ENCODE results near the gene FCHO2. TPM values are rescaled to one million over a fixed set of nuclear protein-coding genes. Genes with fewer than 3 reads are reported as not detected.

The FCHO2 gene
- total and polyA plus RNA-seq, 10 of the 15 experiments (the other 5 are each of a cell fraction or from before 2014, with no cell fraction given): 0.05 to 1.4 (median 0.18) TPM

GRCh38 chr5:73039082-73039481 is 83.2 kb downstream of the FCHO2 start:
- SMC1A ChIA-PET (ENCODE audit: uncharacterized antibody, unreplicated experiment): no interaction called here
- Histone ChIP-seq H3K9me3 (replicated peaks; ENCODE audit: control insufficient read depth, insufficient read depth, low read length) (no peaks in the 10 kb centered on the region), H3K27ac (ENCODE audit: control insufficient read depth, insufficient read depth) (no peak overlapping the region), H3K79me2 (ENCODE audit: control insufficient read depth, insufficient read depth, low read length) (no peaks in the 10 kb centered on the region), H3K4me1 (ENCODE audit: control insufficient read depth, insufficient read depth, low read length) (no peaks in the 10 kb centered on the region), H3K36me3 (ENCODE audit: control insufficient read depth in 2 of 2, insufficient read depth in 2 of 2, low read length in 1 of 2) (no peaks in the 10 kb centered on the region), H4K20me1 (ENCODE audit: control insufficient read depth, insufficient read depth) (no peaks in the 10 kb centered on the region), H3K27me3 (replicated peaks in 1 of 2; ENCODE audit: control insufficient read depth in 2 of 2, insufficient read depth in 2 of 2, low read length in 1 of 2) (no peaks in the 10 kb centered on the region), H3K9ac (ENCODE audit: control insufficient read depth, insufficient read depth, low read length) (no peak overlapping the region), H3K4me3 (no peak overlapping the region), H2AFZ (ENCODE audit: control insufficient read depth, low read depth, low read length) (no peak overlapping the region), H3K4me2 (ENCODE audit: control insufficient read depth, insufficient read depth) (no peak overlapping the region)
- no peak for DNase-seq (ENCODE audit: low read depth, low spot score)
- ATAC-seq: no peak
- intact Hi-C loops (cut with micrococcal nuclease; ENCODE audit: unreplicated experiment): no loop called here
- in situ Hi-C loops (cut with MboI): no loop called here
- POLR2A ChIA-PET: no interaction called here
- TF ChIP-seq TCF7 (IDR thresholded peaks at IDR 0.05; ENCODE audit: borderline replicate concordance) (no peak), ZSCAN29 (IDR thresholded peaks at IDR 0.05) (no peak), JUND (IDR thresholded peaks at IDR 0.05; ENCODE audit: low read depth, low read length) (no peak), NFYA (IDR thresholded peaks at IDR 0.05; ENCODE audit: borderline replicate concordance, low read depth, low read length) (no peak), RAD51 (IDR thresholded peaks at IDR 0.05) (no peak), BACH1 (IDR thresholded peaks at IDR 0.05; ENCODE audit: borderline replicate concordance) (no peak), E2F4 (IDR thresholded peaks at IDR 0.05; ENCODE audit: low read depth, low read length) (no peak), ZNF207 (IDR thresholded peaks at IDR 0.05; ENCODE audit: borderline replicate concordance) (no peak), LARP7 (IDR thresholded peaks at IDR 0.05) (no peak), STAT1 (conservative IDR thresholded peaks at IDR 0.05) (no peak), CREB1 (IDR thresholded peaks at IDR 0.05; ENCODE audit: low read depth) (no peak), SREBF1 (IDR thresholded peaks at IDR 0.05; ENCODE audit: low read length) (no peak)
- TF ChIP-seq, protein P1, sequence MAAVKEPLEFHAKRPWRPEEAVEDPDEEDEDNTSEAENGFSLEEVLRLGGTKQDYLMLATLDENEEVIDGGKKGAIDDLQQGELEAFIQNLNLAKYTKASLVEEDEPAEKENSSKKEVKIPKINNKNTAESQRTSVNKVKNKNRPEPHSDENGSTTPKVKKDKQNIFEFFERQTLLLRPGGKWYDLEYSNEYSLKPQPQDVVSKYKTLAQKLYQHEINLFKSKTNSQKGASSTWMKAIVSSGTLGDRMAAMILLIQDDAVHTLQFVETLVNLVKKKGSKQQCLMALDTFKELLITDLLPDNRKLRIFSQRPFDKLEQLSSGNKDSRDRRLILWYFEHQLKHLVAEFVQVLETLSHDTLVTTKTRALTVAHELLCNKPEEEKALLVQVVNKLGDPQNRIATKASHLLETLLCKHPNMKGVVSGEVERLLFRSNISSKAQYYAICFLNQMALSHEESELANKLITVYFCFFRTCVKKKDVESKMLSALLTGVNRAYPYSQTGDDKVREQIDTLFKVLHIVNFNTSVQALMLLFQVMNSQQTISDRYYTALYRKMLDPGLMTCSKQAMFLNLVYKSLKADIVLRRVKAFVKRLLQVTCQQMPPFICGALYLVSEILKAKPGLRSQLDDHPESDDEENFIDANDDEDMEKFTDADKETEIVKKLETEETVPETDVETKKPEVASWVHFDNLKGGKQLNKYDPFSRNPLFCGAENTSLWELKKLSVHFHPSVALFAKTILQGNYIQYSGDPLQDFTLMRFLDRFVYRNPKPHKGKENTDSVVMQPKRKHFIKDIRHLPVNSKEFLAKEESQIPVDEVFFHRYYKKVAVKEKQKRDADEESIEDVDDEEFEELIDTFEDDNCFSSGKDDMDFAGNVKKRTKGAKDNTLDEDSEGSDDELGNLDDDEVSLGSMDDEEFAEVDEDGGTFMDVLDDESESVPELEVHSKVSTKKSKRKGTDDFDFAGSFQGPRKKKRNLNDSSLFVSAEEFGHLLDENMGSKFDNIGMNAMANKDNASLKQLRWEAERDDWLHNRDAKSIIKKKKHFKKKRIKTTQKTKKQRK (IDR thresholded peaks at IDR 0.05; ENCODE audit: low read depth, low read length): no peak
- TF ChIP-seq, protein P2, sequence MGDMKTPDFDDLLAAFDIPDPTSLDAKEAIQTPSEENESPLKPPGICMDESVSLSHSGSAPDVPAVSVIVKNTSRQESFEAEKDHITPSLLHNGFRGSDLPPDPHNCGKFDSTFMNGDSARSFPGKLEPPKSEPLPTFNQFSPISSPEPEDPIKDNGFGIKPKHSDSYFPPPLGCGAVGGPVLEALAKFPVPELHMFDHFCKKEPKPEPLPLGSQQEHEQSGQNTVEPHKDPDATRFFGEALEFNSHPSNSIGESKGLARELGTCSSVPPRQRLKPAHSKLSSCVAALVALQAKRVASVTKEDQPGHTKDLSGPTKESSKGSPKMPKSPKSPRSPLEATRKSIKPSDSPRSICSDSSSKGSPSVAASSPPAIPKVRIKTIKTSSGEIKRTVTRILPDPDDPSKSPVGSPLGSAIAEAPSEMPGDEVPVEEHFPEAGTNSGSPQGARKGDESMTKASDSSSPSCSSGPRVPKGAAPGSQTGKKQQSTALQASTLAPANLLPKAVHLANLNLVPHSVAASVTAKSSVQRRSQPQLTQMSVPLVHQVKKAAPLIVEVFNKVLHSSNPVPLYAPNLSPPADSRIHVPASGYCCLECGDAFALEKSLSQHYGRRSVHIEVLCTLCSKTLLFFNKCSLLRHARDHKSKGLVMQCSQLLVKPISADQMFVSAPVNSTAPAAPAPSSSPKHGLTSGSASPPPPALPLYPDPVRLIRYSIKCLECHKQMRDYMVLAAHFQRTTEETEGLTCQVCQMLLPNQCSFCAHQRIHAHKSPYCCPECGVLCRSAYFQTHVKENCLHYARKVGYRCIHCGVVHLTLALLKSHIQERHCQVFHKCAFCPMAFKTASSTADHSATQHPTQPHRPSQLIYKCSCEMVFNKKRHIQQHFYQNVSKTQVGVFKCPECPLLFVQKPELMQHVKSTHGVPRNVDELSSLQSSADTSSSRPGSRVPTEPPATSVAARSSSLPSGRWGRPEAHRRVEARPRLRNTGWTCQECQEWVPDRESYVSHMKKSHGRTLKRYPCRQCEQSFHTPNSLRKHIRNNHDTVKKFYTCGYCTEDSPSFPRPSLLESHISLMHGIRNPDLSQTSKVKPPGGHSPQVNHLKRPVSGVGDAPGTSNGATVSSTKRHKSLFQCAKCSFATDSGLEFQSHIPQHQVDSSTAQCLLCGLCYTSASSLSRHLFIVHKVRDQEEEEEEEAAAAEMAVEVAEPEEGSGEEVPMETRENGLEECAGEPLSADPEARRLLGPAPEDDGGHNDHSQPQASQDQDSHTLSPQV (IDR thresholded peaks at IDR 0.05): no peak
- TF ChIP-seq, protein P3, sequence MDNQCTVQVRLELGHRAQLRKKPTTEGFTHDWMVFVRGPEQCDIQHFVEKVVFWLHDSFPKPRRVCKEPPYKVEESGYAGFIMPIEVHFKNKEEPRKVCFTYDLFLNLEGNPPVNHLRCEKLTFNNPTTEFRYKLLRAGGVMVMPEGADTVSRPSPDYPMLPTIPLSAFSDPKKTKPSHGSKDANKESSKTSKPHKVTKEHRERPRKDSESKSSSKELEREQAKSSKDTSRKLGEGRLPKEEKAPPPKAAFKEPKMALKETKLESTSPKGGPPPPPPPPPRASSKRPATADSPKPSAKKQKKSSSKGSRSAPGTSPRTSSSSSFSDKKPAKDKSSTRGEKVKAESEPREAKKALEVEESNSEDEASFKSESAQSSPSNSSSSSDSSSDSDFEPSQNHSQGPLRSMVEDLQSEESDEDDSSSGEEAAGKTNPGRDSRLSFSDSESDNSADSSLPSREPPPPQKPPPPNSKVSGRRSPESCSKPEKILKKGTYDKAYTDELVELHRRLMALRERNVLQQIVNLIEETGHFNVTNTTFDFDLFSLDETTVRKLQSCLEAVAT (IDR thresholded peaks at IDR 0.05): no peak
- RAD21 ChIA-PET (ENCODE audit: unreplicated experiment): no interaction called here
- CTCF ChIA-PET: no interaction called here
- no peak for FAIRE-seq
- no TSS peak for BruUV-seq (replicated peaks)

Measured in GM12878 (cell line).